HEK293 (cell line): ENCODE data around the gene SOX11.

ENCODE experiments used
- CTCF ChIA-PET: fragments of 350-600 bp; formaldehyde crosslinking; extraction: SDS; loops from one replicate; lab custom pipeline; 2021; ENCODE audit warnings: antibody characterized with exemption; lab: Yijun Ruan, JAX
- POLR2A ChIA-PET: fragments of 300-600 bp; formaldehyde crosslinking; extraction: SDS; loops from one replicate; lab custom pipeline; 2020; ENCODE audit warnings: antibody characterized with exemption, inconsistent platforms; lab: Yijun Ruan, JAX
- H3K27ac ChIP-seq: fragments of 200-500 bp; sonication (Bioruptor generic); 2 replicates; pipeline ENCODE4 v1.5.1; 2014; ENCODE audit warnings: low read depth, low read length, control low read depth, inconsistent platforms; ENCODE audit errors: extremely low read depth
- H3K36me3 ChIP-seq, 2 experiments: fragments of 200-500 bp in 1 of 2; sonication (Bioruptor generic) in 1 of 2; 1 replicate in 1 of 2; 2 replicates in 1 of 2; pipeline ENCODE4 v1.5.1; 2014 to 2017; ENCODE audit warnings: inconsistent platforms in 2 of 2, low read length in 2 of 2; ENCODE audit not compliant: control insufficient read depth in 2 of 2, insufficient read depth in 1 of 2
- H3K4me1 ChIP-seq: fragments of 200-500 bp; sonication (Bioruptor generic); 2 replicates; pipeline ENCODE4 v1.5.1; 2014; ENCODE audit warnings: mild to moderate bottlenecking, low read length, inconsistent platforms; ENCODE audit not compliant: control insufficient read depth, insufficient read depth
- H3K4me3 ChIP-seq: 2 replicates; pipeline ENCODE4 v1.5.1; 2011; ENCODE audit warnings: low read depth, mild to moderate bottlenecking, control low read depth, low read length, moderate library complexity
- H3K9me3 ChIP-seq: fragments of 200-500 bp; sonication (Bioruptor generic); 2 replicates; pipeline ENCODE4 v1.5.1; 2014; ENCODE audit warnings: low read depth, low read length, inconsistent platforms; ENCODE audit not compliant: control insufficient read depth, insufficient read depth
- BCL11A ChIP-seq: fragments of 450-650 bp; formaldehyde crosslinking; IDR thresholded peaks from 2 replicates; pipeline ENCODE4 v1.5.1; 2016; ENCODE audit warnings: low read depth, missing biosample characterization, missing genetic modification characterization
- HOXA7 ChIP-seq: sonication (generic); formaldehyde crosslinking; IDR thresholded peaks from 2 replicates; pipeline ENCODE4 v1.8.1; 2022; ENCODE audit warnings: missing genetic modification reagents, borderline replicate concordance
- KLF16 ChIP-seq: fragments of 450-650 bp; formaldehyde crosslinking; IDR thresholded peaks from 2 replicates; pipeline ENCODE4 v1.5.1; 2017; ENCODE audit warnings: missing biosample characterization, missing genetic modification characterization
- ZBTB17 ChIP-seq: fragments of 450-650 bp; formaldehyde crosslinking; IDR thresholded peaks from 2 replicates; pipeline ENCODE4 v1.5.1; 2016; ENCODE audit warnings: missing biosample characterization, missing genetic modification characterization
- ZFP3 ChIP-seq: fragments of 450-650 bp; formaldehyde crosslinking; IDR thresholded peaks from 2 replicates; pipeline ENCODE4 v1.5.1; 2016; ENCODE audit warnings: low read depth, missing biosample characterization, missing genetic modification characterization
- ZFP69B ChIP-seq: fragments of 450-650 bp; formaldehyde crosslinking; IDR thresholded peaks from 2 replicates; pipeline ENCODE4 v1.5.1; 2016; ENCODE audit warnings: missing biosample characterization, missing genetic modification characterization
- ZNF221 ChIP-seq: fragments of 450-650 bp; formaldehyde crosslinking; IDR thresholded peaks from 2 replicates; pipeline ENCODE4 v1.5.1; 2017; ENCODE audit warnings: missing biosample characterization, missing genetic modification characterization, borderline replicate concordance
- ZNF529 ChIP-seq: fragments of 450-650 bp; formaldehyde crosslinking; IDR thresholded peaks from 2 replicates; pipeline ENCODE4 v1.5.1; 2017; ENCODE audit warnings: missing genetic modification characterization, missing biosample characterization; ENCODE audit not compliant: insufficient replicate concordance
- ZNF623 ChIP-seq: fragments of 450-650 bp; formaldehyde crosslinking; IDR thresholded peaks from 2 replicates; pipeline ENCODE4 v1.5.1; 2016; ENCODE audit warnings: missing biosample characterization, missing genetic modification characterization
- ZNF626 ChIP-seq: fragments of 450-650 bp; sonication (Bioruptor Pico); formaldehyde crosslinking; IDR thresholded peaks from 2 replicates; pipeline ENCODE4 v1.5.1; 2018; ENCODE audit warnings: missing biosample characterization, missing genetic modification characterization, inconsistent platforms
- ZNF658 ChIP-seq: fragments of 450-650 bp; formaldehyde crosslinking; IDR thresholded peaks from 2 replicates; pipeline ENCODE4; 2016; ENCODE audit warnings: missing biosample characterization, missing genetic modification characterization
- ZNF660 ChIP-seq: fragments of 450-650 bp; IDR thresholded peaks from 2 replicates; pipeline ENCODE4 v1.5.1; 2018; ENCODE audit warnings: missing biosample characterization, mild to moderate bottlenecking, missing genetic modification characterization
- TF ChIP-seq, protein P1 (sequence below): fragments of 450-650 bp; formaldehyde crosslinking; IDR thresholded peaks from 2 replicates; pipeline ENCODE4 v1.5.1; 2016; ENCODE audit warnings: missing biosample characterization, missing genetic modification characterization
- TF ChIP-seq, protein P2 (sequence below): fragments of 450-650 bp; formaldehyde crosslinking; IDR thresholded peaks from 2 replicates; pipeline ENCODE4 v1.5.1; 2016; ENCODE audit warnings: missing biosample characterization, missing genetic modification characterization
- TF ChIP-seq, protein P3 (sequence below): fragments of 450-650 bp; formaldehyde crosslinking; IDR thresholded peaks from 2 replicates; pipeline ENCODE4 v1.5.1; 2017; ENCODE audit warnings: missing biosample characterization, missing genetic modification characterization

SOX11 gene

DNA sequence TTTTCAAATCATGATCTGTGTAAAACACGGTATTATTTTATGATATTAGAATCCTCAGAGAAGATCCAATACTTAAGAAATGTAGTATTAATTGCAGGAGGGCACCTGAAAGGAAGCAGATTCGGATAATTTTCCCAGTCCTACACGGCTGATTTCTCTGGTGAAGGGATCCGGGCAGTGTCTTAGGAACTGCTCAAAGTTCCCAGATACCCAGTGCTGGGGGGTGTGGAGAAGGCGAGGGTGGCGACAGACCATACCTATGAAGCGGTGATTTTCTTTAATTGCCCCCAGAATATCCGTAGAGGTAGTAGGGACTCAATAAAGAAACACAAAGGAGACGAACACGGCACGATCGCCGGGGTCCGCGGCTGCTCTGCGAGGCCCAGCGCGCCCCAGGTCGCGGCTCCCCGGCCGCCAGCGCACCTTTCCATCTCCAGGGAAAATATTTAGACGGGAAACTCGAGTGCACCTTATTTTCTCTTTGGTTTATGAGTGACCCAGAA is 1.4 kb upstream of the SOX11 start:
- ChIA-PET CTCF (no interaction called here), POLR2A (interaction anchor here (1.0 kb wide), 1 partner anchor 318 kb away, joined by 3 read pairs; no protein-coding TSS in a partner anchor)
- H3K9me3 ChIP-seq, result no peaks in the 10 kb centered on the region
- H3K4me3 ChIP-seq, result peak overlapping the region; percentile 17; the same call in 1 of the 2 replicates
- H3K36me3 ChIP-seq, result 0 out of 3 replicates have a peak, but pooled peaks cover 0 to 4% of the 10 kb centered on the region in 2 experiments
- TF ChIP-seq, protein P1, sequence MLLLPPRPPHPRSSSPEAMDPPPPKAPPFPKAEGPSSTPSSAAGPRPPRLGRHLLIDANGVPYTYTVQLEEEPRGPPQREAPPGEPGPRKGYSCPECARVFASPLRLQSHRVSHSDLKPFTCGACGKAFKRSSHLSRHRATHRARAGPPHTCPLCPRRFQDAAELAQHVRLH (tag by site-specific recombination), result no peak
- TF ChIP-seq ZNF529 (tag by site-specific recombination), result no peak
- no peak for TF ChIP-seq ZFP69B
- TF ChIP-seq BCL11A (tag by site-specific recombination), result no peak
- no peak for TF ChIP-seq ZNF660 (tag by site-specific recombination)
- no peak for TF ChIP-seq ZNF626
- no peak for TF ChIP-seq ZFP3 (tag by site-specific recombination)
- TF ChIP-seq, protein P2, sequence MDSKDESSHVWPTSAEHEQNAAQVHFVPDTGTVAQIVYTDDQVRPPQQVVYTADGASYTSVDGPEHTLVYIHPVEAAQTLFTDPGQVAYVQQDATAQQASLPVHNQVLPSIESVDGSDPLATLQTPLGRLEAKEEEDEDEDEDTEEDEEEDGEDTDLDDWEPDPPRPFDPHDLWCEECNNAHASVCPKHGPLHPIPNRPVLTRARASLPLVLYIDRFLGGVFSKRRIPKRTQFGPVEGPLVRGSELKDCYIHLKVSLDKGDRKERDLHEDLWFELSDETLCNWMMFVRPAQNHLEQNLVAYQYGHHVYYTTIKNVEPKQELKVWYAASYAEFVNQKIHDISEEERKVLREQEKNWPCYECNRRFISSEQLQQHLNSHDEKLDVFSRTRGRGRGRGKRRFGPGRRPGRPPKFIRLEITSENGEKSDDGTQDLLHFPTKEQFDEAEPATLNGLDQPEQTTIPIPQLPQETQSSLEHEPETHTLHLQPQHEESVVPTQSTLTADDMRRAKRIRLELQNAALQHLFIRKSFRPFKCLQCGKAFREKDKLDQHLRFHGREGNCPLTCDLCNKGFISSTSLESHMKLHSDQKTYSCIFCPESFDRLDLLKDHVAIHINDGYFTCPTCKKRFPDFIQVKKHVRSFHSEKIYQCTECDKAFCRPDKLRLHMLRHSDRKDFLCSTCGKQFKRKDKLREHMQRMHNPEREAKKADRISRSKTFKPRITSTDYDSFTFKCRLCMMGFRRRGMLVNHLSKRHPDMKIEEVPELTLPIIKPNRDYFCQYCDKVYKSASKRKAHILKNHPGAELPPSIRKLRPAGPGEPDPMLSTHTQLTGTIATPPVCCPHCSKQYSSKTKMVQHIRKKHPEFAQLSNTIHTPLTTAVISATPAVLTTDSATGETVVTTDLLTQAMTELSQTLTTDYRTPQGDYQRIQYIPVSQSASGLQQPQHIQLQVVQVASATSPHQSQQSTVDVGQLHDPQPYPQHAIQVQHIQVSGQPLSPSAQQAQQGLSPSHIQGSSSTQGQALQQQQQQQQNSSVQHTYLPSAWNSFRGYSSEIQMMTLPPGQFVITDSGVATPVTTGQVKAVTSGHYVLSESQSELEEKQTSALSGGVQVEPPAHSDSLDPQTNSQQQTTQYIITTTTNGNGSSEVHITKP (tag by site-specific recombination), result no peak
- no peak for TF ChIP-seq ZNF221 (tag by site-specific recombination)
- TF ChIP-seq, protein P3, sequence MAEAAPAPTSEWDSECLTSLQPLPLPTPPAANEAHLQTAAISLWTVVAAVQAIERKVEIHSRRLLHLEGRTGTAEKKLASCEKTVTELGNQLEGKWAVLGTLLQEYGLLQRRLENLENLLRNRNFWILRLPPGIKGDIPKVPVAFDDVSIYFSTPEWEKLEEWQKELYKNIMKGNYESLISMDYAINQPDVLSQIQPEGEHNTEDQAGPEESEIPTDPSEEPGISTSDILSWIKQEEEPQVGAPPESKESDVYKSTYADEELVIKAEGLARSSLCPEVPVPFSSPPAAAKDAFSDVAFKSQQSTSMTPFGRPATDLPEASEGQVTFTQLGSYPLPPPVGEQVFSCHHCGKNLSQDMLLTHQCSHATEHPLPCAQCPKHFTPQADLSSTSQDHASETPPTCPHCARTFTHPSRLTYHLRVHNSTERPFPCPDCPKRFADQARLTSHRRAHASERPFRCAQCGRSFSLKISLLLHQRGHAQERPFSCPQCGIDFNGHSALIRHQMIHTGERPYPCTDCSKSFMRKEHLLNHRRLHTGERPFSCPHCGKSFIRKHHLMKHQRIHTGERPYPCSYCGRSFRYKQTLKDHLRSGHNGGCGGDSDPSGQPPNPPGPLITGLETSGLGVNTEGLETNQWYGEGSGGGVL (tag by site-specific recombination), result no peak
- TF ChIP-seq ZBTB17 (tag by site-specific recombination), result no peak
- TF ChIP-seq ZNF623 (tag by site-specific recombination), result no peak
- peak overlapping the region; percentile 85 for H3K27ac ChIP-seq
- H3K4me1 ChIP-seq, result no peaks in the 10 kb centered on the region

DNA sequence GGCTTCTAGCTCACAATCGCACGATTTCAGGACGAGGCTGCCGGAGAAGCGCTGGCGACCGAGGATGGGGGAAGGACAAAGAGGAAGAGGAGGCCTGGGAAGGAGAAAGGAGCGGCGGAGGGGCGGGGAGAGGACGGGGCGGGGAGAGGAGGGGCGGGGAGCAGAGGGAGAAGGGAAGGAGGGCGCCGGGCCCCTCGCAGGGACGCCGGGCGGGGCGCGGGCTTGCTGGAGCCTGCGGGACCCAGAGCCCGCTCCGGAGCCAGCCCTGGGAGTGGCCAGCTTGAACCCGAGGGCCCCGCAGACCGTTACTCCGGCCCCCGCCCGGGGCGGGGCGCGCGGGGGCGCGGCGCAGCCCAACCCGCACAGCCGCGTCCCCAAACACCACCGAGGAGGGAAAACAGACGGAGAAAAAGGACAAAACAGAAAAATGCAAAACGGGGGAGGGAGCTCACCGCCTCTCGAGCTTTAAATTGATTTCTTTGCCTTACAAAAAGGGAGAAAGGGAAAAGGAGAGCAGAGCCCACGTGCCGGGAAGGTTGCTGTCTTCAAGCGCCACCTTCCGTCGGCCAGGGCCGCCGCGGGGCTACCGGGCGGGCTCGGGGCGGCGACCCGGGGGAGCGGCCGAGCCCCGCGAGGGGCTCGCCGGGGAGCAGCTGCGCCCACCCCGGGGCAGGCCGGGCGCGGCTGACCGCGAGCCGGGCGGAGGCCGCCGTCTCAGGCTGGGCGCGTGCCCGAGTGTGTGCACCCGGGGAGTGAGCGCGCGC is 781 bp upstream of the SOX11 start:
- H3K4me1 ChIP-seq, result no peaks in the 10 kb centered on the region
- 0 out of 3 replicates have a peak, but pooled peaks cover 0 to 4% of the 10 kb centered on the region in 2 experiments for H3K36me3 ChIP-seq
- TF ChIP-seq HOXA7 (no peak), KLF16 (tag by site-specific recombination) (no peak), ZNF658 (tag by site-specific recombination) (no peak)
- ChIA-PET CTCF (interaction anchor here (0.7 kb wide), 1 partner anchor 194 kb away, joined by 3 read pairs; no protein-coding TSS in a partner anchor), POLR2A (interaction anchor here (0.8 to 1.7 kb wide), 9 partner anchors 12 to 318 kb away, joined by 3 to 8 read pairs (median 3); no protein-coding TSS in a partner anchor)
- peak overlapping the region; percentile 47 for H3K4me3 ChIP-seq
- peak overlapping the region; percentile 85 for H3K27ac ChIP-seq
- no peaks in the 10 kb centered on the region for H3K9me3 ChIP-seq
